ENCODE measurements around the gene IL1A. TPM values are rescaled to one million over a fixed set of nuclear protein-coding genes. Genes with fewer than 3 reads are reported as not detected.
A peak's percentile ranks its signal among the peaks of the same experiment; 100 is the strongest.

The IL1A gene
- total and polyA plus RNA-seq, 9 of the 15 experiments (the other 6 are each of a cell fraction or from before 2014, with no cell fraction given), result 0.03 to 0.27 (median 0.14) TPM; not detected in 2

DNA sequence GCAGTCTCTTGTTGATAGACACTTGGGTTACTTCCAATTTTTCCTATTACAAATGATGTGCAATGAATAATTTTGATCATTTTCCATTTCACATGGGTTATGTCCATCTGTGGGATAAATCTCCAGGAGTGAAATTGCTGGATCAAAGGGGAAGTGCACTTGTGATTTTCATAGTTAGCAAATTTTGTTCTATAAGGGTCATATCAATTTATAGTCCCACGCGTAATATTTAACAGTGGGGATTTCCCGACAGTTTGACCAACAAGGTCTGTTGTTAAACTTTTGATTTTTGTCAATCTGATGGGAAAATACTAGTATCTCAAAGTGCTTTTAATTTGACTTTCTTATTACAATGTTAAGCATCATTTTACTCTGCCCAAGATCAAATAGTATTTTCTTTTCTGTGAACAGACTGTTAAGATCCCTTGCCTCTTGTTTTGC is 44.0 kb upstream of the IL1A start (continued):
- TF ChIP-seq TAF15 (IDR thresholded peaks at IDR 0.05; ENCODE audit: low read depth, low read length) (no peak), EHMT2 (IDR thresholded peaks at IDR 0.05) (no peak), BRD9 (IDR thresholded peaks at IDR 0.05; ENCODE audit: low read depth, partially characterized antibody) (no peak), EWSR1 (IDR thresholded peaks at IDR 0.05; ENCODE audit: borderline replicate concordance, low read depth, partially characterized antibody) (no peak), KDM1A (IDR thresholded peaks at IDR 0.05) (no peak)

DNA sequence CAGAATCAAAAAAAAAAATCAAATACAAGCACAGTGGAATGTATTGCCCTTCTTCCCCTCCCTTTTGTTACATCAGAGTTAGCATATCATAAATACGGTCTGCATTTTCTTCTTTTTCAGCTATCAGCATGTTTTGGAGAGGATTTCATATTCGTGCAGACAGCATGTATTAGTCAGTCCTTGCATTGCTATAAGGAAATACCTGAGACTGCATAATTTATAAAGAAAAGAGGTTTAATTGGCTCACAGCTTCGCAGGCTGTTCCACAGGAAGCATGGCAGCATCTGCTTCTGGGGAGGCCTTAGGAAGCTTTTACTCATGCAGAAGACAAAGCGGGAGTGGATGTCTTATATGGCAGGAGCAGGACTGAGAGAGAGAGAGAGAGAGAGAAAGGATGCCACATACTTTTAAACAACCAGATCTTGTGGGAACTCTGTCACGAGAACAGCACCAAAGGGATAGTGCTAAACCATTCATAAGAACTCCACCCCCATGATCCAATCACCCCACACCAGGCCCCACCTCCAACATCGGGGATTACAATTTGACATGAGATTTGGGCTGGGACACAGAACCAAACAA is 43.4 kb upstream of the IL1A start:
- no peak overlapping the region for H2AFZ ChIP-seq (ENCODE audit: low read depth, low read length)
- TF ChIP-seq ZNF316 (IDR thresholded peaks at IDR 0.05) (0 out of 2 replicates have a peak, but pooled peaks have one; percentile 5), TRIM28 (IDR thresholded peaks at IDR 0.05) (no peak)
- no peaks in the 10 kb centered on the region for H4K20me1 ChIP-seq (replicated peaks; ENCODE audit: control insufficient read depth, insufficient read depth, low read length)
- in situ Hi-C loops (cut with MboI), result no loop called here
- H3K4me1 ChIP-seq (replicated peaks in 1 of 2; ENCODE audit: control insufficient read depth in 2 of 2, insufficient read depth in 2 of 2, low read length in 2 of 2), result peaks cover 3 to 9% of the 10 kb centered on the region in 2 experiments; a peak in 2 of 5 replicates
- no peak overlapping the region for H3K27ac ChIP-seq (ENCODE audit: extremely low read depth, low read depth, low read length)
- no peak overlapping the region for H3K4me2 ChIP-seq (ENCODE audit: insufficient read depth, low read length)
- H3K4me3 ChIP-seq, result no peak overlapping the region
- no peaks in the 10 kb centered on the region for H3K9me3 ChIP-seq (replicated peaks; ENCODE audit: control insufficient read depth, insufficient read depth, low read depth, low read length)
- H3K27me3 ChIP-seq (ENCODE audit: control insufficient read depth in 2 of 2, insufficient read depth in 2 of 2, low read length in 2 of 2), result peaks cover 0 to 9% of the 10 kb centered on the region in 2 experiments; a peak in 1 of 5 replicates
- CTCF ChIA-PET (ENCODE audit: low intra/inter-chr PET ratio), result no interaction called here
- H3K9ac ChIP-seq (ENCODE audit: insufficient read depth in 1 of 2, low read depth in 2 of 2, low read length in 2 of 2), result no peak overlapping the region
- H3K9me1 ChIP-seq (ENCODE audit: control insufficient read depth, insufficient read depth, low read length), result no peaks in the 10 kb centered on the region
- intact Hi-C loops (cut with micrococcal nuclease), result no loop called here
- DNase-seq (ENCODE audit: extremely low read depth in 1 of 4, low spot score in 3 of 4), result no peak
- H3K79me2 ChIP-seq (ENCODE audit: control insufficient read depth, insufficient read depth, low read length), result no peaks in the 10 kb centered on the region
- FAIRE-seq, result no peak
- no peaks in the 10 kb centered on the region for H3K36me3 ChIP-seq (ENCODE audit: control insufficient read depth, insufficient read depth, low read length)
- 29% methylated on average over 6 of the region's 6 CpGs for WGBS (ENCODE audit: insufficient coverage, low coverage, missing lambda C conversion rate)
- ATAC-seq, result no peak
- no TSS peak for BruUV-seq (replicated peaks)
- POLR2A ChIA-PET, result interaction anchor here (0.9 kb wide), 1 partner anchor 9 kb away, joined by 3 read pairs; the partner anchor contains the start of gene IL1B

All from K562 (cell line).